GM12878 (cell line): ENCODE results near the gene LEF1.

Experiments
- POLR2AphosphoS2 ChIP-seq: IDR thresholded peaks from 2 replicates; pipeline ENCODE4 v1.6.1; 2011; ENCODE audit warnings: low read depth, mild to moderate bottlenecking, low read length, improper control_type of control experiment, moderate library complexity
- SUZ12 ChIP-seq: fragments of 200-600 bp; sonication (generic); IDR thresholded peaks from one replicate; pipeline ENCODE4 v1.6.1; 2018; ENCODE audit warnings: antibody characterized with exemption, mild to moderate bottlenecking; ENCODE audit not compliant: unreplicated experiment
- USF2 ChIP-seq: IDR thresholded peaks from 2 replicates; pipeline ENCODE4 v1.6.1; 2011; ENCODE audit warnings: low read depth, low read length, improper control_type of control experiment, borderline replicate concordance

DNA sequence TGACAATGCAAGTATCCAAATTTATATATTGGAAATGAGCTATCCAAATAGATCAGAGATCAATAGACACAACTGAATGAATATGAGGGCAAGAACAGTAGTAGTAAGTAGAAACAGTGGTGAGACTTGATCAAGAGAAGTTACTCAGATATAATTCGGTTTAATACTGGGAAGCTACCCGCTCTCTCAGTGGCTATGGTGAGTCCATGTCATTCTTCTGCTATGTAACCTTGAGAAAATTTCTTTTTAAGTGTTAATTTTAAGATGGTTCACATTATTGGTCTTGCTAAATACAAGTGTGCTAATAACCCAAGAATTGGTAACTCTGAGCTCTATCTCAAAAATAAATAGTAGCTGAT is 53.6 kb downstream of the LEF1 start:
- TF ChIP-seq USF2 (no peak), POLR2AphosphoS2 (no peak), SUZ12 (no peak)
